PC-9 (cell line): ENCODE results near the gene SLC26A11. TPM values are rescaled to one million over a fixed set of nuclear protein-coding genes. Genes with fewer than 3 reads are reported as not detected.
A peak's percentile ranks its signal among the peaks of the same experiment; 100 is the strongest.

Experiments
- BruUV-seq: library from RNA; stranded (reverse); fragments of 400-500 nt; replicated peaks from 2 replicates; lab custom pipeline; 2021; lab: Mats Ljungman, UMichigan
- CTCF ChIA-PET: fragments of 300-600 bp; sonication (Branson Sonifier 250); formaldehyde crosslinking; loops from one replicate; lab custom pipeline; 2022; ENCODE audit warnings: antibody characterized with exemption; lab: Charles Lee
- POLR2A ChIA-PET: fragments of 300-600 bp; sonication (Branson Sonifier 250); formaldehyde crosslinking; loops from one replicate; lab custom pipeline; 2022; ENCODE audit warnings: antibody characterized with exemption; ENCODE audit not compliant: unreplicated experiment; lab: Charles Lee
- DNase-seq, 2 experiments: peaks; one replicate each; pipeline versions ENCODE4 v3.0.0 to v3.0.0-alpha.2; 2015 to 2022; ENCODE audit warnings: mixed read lengths in 1 of 2
- H2AFZ ChIP-seq: fragments of 200-600 bp; sonication (generic); 2 replicates; pipeline ENCODE4 v1.8.1; 2017; ENCODE audit warnings: antibody characterized with exemption
- H3F3A ChIP-seq: fragments of 200-600 bp; sonication (generic); 2 replicates; pipeline ENCODE4 v1.8.1; 2017; ENCODE audit warnings: antibody characterized with exemption, mild to moderate bottlenecking, low read depth; ENCODE audit not compliant: insufficient read depth
- H3K27ac ChIP-seq: fragments of 200-600 bp; sonication (generic); 2 replicates; pipeline ENCODE4 v1.6.1; 2016; ENCODE audit warnings: mixed run types
- H3K27me3 ChIP-seq: fragments of 200-600 bp; sonication (generic); 2 replicates; pipeline ENCODE4 v1.6.1; 2016; ENCODE audit warnings: low read depth, mixed run types; ENCODE audit not compliant: insufficient read depth
- H3K36me3 ChIP-seq: fragments of 200-600 bp; sonication (generic); 2 replicates; pipeline ENCODE4 v1.6.1; 2016; ENCODE audit warnings: low read depth, mixed run types
- H3K4me1 ChIP-seq: fragments of 200-600 bp; sonication (generic); replicated peaks from 2 replicates; pipeline ENCODE4 v1.6.1; 2016; ENCODE audit warnings: mixed run types; ENCODE audit not compliant: insufficient read depth
- H3K4me2 ChIP-seq: fragments of 200-600 bp; sonication (generic); 2 replicates; pipeline ENCODE4 v1.6.1; 2017; ENCODE audit warnings: mixed run types
- H3K4me3 ChIP-seq: fragments of 200-600 bp; sonication (generic); 2 replicates; pipeline ENCODE4 v1.6.1; 2016; ENCODE audit warnings: mixed run types
- H3K79me2 ChIP-seq: fragments of 200-600 bp; sonication (generic); 2 replicates; pipeline ENCODE4 v1.6.1; 2017; ENCODE audit warnings: low read depth, mixed run types
- H3K9me2 ChIP-seq: fragments of 200-600 bp; sonication (generic); 2 replicates; pipeline ENCODE4 v1.8.1; 2017; ENCODE audit warnings: mild to moderate bottlenecking; ENCODE audit not compliant: insufficient read depth
- H3K9me3 ChIP-seq: fragments of 200-600 bp; sonication (generic); 2 replicates; pipeline ENCODE4 v1.8.1; 2016; ENCODE audit warnings: low read depth; ENCODE audit not compliant: insufficient read depth
- H4K20me1 ChIP-seq: fragments of 200-600 bp; sonication (generic); 2 replicates; pipeline ENCODE4 v1.8.1; 2017; ENCODE audit not compliant: insufficient read depth
- EZH2 ChIP-seq: fragments of 200-600 bp; sonication (generic); IDR thresholded peaks from 2 replicates; pipeline ENCODE4 v1.8.0; 2017; ENCODE audit warnings: antibody characterized with exemption, low read depth
- intact Hi-C: fragments of 100-400 bp; cut with micrococcal nuclease; formaldehyde crosslinking; loops from one replicate; pipeline ENCODE4 v1.10.0; 2022; ENCODE audit not compliant: unreplicated experiment
- total RNA-seq: library from RNA; stranded (reverse); gene quantifications from 2 replicates; pipeline ENCODE4 v1.2.3, GENCODE V29; 2021
- TF ChIP-seq, protein P1 (sequence below): fragments of 200-600 bp; sonication (generic); conservative IDR thresholded peaks from 2 replicates; pipeline ENCODE4 v1.6.1; 2017; ENCODE audit warnings: mixed run types, antibody characterized with exemption, mild to moderate bottlenecking, moderate library complexity

SLC26A11 gene
- total RNA-seq, 1 experiment from 2014 or later, result 12.4 TPM

- Histone ChIP-seq H3K36me3 (no peaks in the 10 kb centered on the region), H3K27me3 (no peaks in the 10 kb centered on the region), H2AFZ (no peak overlapping the region), H3K4me2 (no peak overlapping the region), H3K9me2 (no peaks in the 10 kb centered on the region), H3K4me3 (no peak overlapping the region), H3K27ac (no peak overlapping the region), H4K20me1 (no peaks in the 10 kb centered on the region), H3K9me3 (no peaks in the 10 kb centered on the region), H3F3A (no peaks in the 10 kb centered on the region), H3K4me1 (no peaks in the 10 kb centered on the region), H3K79me2 (no peaks in the 10 kb centered on the region)
- TF ChIP-seq EZH2, result no peak
- TF ChIP-seq, protein P1, sequence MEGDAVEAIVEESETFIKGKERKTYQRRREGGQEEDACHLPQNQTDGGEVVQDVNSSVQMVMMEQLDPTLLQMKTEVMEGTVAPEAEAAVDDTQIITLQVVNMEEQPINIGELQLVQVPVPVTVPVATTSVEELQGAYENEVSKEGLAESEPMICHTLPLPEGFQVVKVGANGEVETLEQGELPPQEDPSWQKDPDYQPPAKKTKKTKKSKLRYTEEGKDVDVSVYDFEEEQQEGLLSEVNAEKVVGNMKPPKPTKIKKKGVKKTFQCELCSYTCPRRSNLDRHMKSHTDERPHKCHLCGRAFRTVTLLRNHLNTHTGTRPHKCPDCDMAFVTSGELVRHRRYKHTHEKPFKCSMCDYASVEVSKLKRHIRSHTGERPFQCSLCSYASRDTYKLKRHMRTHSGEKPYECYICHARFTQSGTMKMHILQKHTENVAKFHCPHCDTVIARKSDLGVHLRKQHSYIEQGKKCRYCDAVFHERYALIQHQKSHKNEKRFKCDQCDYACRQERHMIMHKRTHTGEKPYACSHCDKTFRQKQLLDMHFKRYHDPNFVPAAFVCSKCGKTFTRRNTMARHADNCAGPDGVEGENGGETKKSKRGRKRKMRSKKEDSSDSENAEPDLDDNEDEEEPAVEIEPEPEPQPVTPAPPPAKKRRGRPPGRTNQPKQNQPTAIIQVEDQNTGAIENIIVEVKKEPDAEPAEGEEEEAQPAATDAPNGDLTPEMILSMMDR, result no peak
- ChIA-PET POLR2A (no interaction called here), CTCF (interaction anchor here (0.8 kb wide), 1 partner anchor 21 kb away, joined by 3 read pairs; no protein-coding TSS in a partner anchor)
- BruUV-seq, result no TSS peak
- intact Hi-C loops, result loop anchor here (2.0 kb wide), 1 partner anchor 49 kb away; no protein-coding TSS in a partner anchor
- DNase-seq, result peak in 1 of 2 experiments; percentile 24
These were observed 57.8 kb downstream of the SLC26A11 start for GRCh38 chr17:80277751-80278671.

DNA sequence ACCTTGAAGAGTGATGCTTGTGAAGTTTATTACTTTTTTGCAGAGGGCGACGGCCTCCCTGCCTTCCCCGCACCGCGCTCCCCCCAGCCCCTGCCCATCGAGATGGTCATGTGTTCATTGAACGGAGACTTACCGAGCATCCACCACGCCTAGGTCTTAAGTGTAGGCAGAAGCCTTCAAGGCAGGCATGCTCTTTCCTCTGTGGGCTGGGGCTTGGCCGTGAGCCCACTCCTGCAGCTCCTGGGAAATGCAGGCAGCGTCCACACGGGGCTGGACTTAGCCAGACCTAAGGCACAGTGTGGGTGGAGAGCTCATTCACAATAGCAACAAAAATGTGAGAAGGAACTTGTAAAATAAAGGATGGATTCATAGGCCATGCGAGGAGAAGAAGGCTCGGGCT, 59.7 kb downstream of the SLC26A11 start:
- no peak for DNase-seq
- H3K4me3 ChIP-seq, result no peak overlapping the region
- TF ChIP-seq EZH2, result no peak
- ChIA-PET POLR2A (no interaction called here), CTCF (no interaction called here)
- H2AFZ ChIP-seq, result no peak overlapping the region
- H3K4me1 ChIP-seq, result no peaks in the 10 kb centered on the region
- no peaks in the 10 kb centered on the region for H4K20me1 ChIP-seq
- no peak overlapping the region for H3K27ac ChIP-seq
- no peaks in the 10 kb centered on the region for H3K79me2 ChIP-seq
- H3F3A ChIP-seq, result no peaks in the 10 kb centered on the region
- H3K36me3 ChIP-seq, result no peaks in the 10 kb centered on the region
- no TSS peak for BruUV-seq
- no peaks in the 10 kb centered on the region for H3K9me3 ChIP-seq
- no peaks in the 10 kb centered on the region for H3K9me2 ChIP-seq
- intact Hi-C loops, result no loop called here
- H3K27me3 ChIP-seq, result no peaks in the 10 kb centered on the region
- H3K4me2 ChIP-seq, result no peak overlapping the region

- no peak overlapping the region for H3K27ac ChIP-seq
- H3K27me3 ChIP-seq, result no peaks in the 10 kb centered on the region
- no peaks in the 10 kb centered on the region for H3K79me2 ChIP-seq
- no peaks in the 10 kb centered on the region for H3K9me3 ChIP-seq
- ChIA-PET POLR2A (no interaction called here), CTCF (no interaction called here)
- H2AFZ ChIP-seq, result no peak overlapping the region
- intact Hi-C loops, result no loop called here
- no peak overlapping the region for H3K4me3 ChIP-seq
- no peaks in the 10 kb centered on the region for H3K4me1 ChIP-seq
- H3F3A ChIP-seq, result no peaks in the 10 kb centered on the region
- DNase-seq, result no peak
- H4K20me1 ChIP-seq, result no peaks in the 10 kb centered on the region
- no TSS peak for BruUV-seq
- H3K36me3 ChIP-seq, result no peaks in the 10 kb centered on the region
- TF ChIP-seq, protein P1, result no peak
- TF ChIP-seq EZH2, result no peak
- H3K4me2 ChIP-seq, result no peak overlapping the region
- H3K9me2 ChIP-seq, result no peaks in the 10 kb centered on the region
These were observed 61.3 kb downstream of the SLC26A11 start for GRCh38 chr17:80281516-80281915.
